ENCODE data around the gene MPG. TPM values are rescaled to one million over a fixed set of nuclear protein-coding genes. Genes with fewer than 3 reads are reported as not detected.

Gene MPG
- total RNA-seq, 4 donors from 2014 or later, result 75.0 to 124 (median 83.0) TPM

- Histone ChIP-seq H3K4me1 (peaks cover 9 to 14% of the 10 kb centered on the region in 2 donors), H3K4me3 (no peak overlapping the region), H3K27me3 (no peaks in the 10 kb centered on the region), H3K9me3 (no peaks in the 10 kb centered on the region), H3K36me3 (peaks cover 0 to 61% of the 10 kb centered on the region in 2 donors), H3K27ac (no peak overlapping the region)
- in situ Hi-C loops (cut with MboI; ENCODE audit: low sequenced_read_pairs in 4 of 4), result no loop called here
- DNase-seq (peak in 1 of 2 donors; percentile 7), ATAC-seq (no peak)
- TF ChIP-seq CTCF (IDR thresholded peaks at IDR 0.05 in 4 of 5, conservative IDR thresholded peaks at IDR 0.05 in 1 of 5) (no peak), POLR2A (IDR thresholded peaks at IDR 0.05) (no peak)
- intact Hi-C loops (cut with DNase I; ENCODE audit: low total_unique reads), result no loop called here
These were observed 21.6 kb upstream of the MPG start for GRCh38 chr16:56231-56927.

DNA sequence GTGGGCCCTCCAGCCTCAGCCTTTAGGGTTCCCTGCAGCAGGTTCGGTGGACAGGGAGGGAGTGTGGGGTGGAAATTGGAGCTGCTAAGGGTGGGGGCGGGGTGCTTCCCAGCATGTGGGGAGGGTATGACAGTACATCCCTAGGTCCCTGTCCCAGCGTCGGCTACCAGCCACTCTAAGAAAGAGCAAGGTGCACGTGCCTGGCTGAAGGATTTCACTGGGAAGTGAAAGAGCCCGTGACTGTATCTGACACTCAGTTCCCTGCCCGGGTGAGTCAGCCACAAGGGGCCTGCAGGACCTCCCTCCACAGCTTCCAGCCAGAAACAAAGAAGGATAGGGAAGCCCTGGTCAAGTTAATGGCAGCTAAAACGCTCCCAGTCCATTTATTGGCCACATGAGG lies 20.3 kb upstream of the MPG start:
- Histone ChIP-seq H3K4me1 (peaks cover 8 to 13% of the 10 kb centered on the region in 2 donors), H3K4me3 (no peak overlapping the region), H3K27ac (peak overlapping the region in 1 of 4 donors; percentile 34), H3K27me3 (no peaks in the 10 kb centered on the region), H3K36me3 (peaks cover 0 to 74% of the 10 kb centered on the region in 2 donors), H3K9me3 (no peaks in the 10 kb centered on the region)
- in situ Hi-C loops (cut with MboI; ENCODE audit: low sequenced_read_pairs in 4 of 4), result no loop called here
- intact Hi-C loops (cut with DNase I; ENCODE audit: low total_unique reads), result no loop called here
- TF ChIP-seq POLR2A (IDR thresholded peaks at IDR 0.05) (no peak), CTCF (IDR thresholded peaks at IDR 0.05 in 4 of 5, conservative IDR thresholded peaks at IDR 0.05 in 1 of 5) (no peak)
- ATAC-seq (no peak), DNase-seq (no peak)

- Histone ChIP-seq H3K27me3 (no peaks in the 10 kb centered on the region), H3K4me1 (peaks cover 6 to 10% of the 10 kb centered on the region in 2 donors), H3K9me3 (no peaks in the 10 kb centered on the region), H3K36me3 (peaks cover 0 to 83% of the 10 kb centered on the region in 2 donors), H3K27ac (peak overlapping the region in 1 of 4 donors; percentile 10), H3K4me3 (no peak overlapping the region)
- TF ChIP-seq CTCF (IDR thresholded peaks at IDR 0.05 in 4 of 5, conservative IDR thresholded peaks at IDR 0.05 in 1 of 5) (no peak), POLR2A (IDR thresholded peaks at IDR 0.05) (no peak)
- in situ Hi-C loops (cut with MboI; ENCODE audit: low sequenced_read_pairs in 4 of 4), result no loop called here
- ATAC-seq (no peak), DNase-seq (no peak)
- intact Hi-C loops (cut with DNase I; ENCODE audit: low total_unique reads), result no loop called here
These were observed 19.3 kb upstream of the MPG start for GRCh38 chr16:58491-59439.

GRCh38 chr16:59440-60059 lies 18.5 kb upstream of the MPG start:
- ATAC-seq (no peak), DNase-seq (no peak)
- no peaks in the 10 kb centered on the region for H3K9me3 ChIP-seq
- H3K4me1 ChIP-seq, result peaks cover under 1 to 10% of the 10 kb centered on the region in 2 donors
- no peaks in the 10 kb centered on the region for H3K27me3 ChIP-seq
- intact Hi-C loops (cut with DNase I; ENCODE audit: low total_unique reads) (no loop called here), in situ Hi-C loops (cut with MboI; ENCODE audit: low sequenced_read_pairs in 4 of 4) (no loop called here)
- TF ChIP-seq CTCF (IDR thresholded peaks at IDR 0.05 in 4 of 5, conservative IDR thresholded peaks at IDR 0.05 in 1 of 5) (no peak), POLR2A (IDR thresholded peaks at IDR 0.05) (no peak)
- peaks cover 0 to 89% of the 10 kb centered on the region in 2 donors for H3K36me3 ChIP-seq
- H3K27ac ChIP-seq, result no peak overlapping the region
- no peak overlapping the region for H3K4me3 ChIP-seq
